ENCODE measurements around the gene TNK2. TPM values are rescaled to one million over a fixed set of nuclear protein-coding genes. Genes with fewer than 3 reads are reported as not detected.
"Not testable (repeated sequence)": the region's sequence is repeated elsewhere in the genome, so short reads cannot be mapped to it uniquely, and the experiment has no call there.

The TNK2 gene
- polyA plus RNA-seq = 10.6 to 21.4 TPM (median 15.8 TPM) in 3 replicates
- polyA plus RNA-seq (2011; ENCODE audit: low read depth) = 17.1 TPM
- 4.4 and 10.0 TPM in 2 replicates for polyA plus RNA-seq (2011; cell fraction: cytosol; rRNA removed)
- polyA plus RNA-seq (2011; cell fraction: nucleus; rRNA removed) = 56.7 and 70.6 TPM in 2 replicates
- polyA plus RNA-seq (2012; ENCODE audit: low replicate concordance) = 23.7 and 30.5 TPM in 2 replicates
- 24.1 to 62.9 TPM (median 26.8 TPM) in 3 replicates for polyA minus RNA-seq
- 24.0 TPM for polyA minus RNA-seq (2011; cell fraction: cytosol; rRNA and poly(A)+ RNA removed)
- 27.1 and 33.3 TPM in 2 replicates for polyA minus RNA-seq (2011; cell fraction: nucleus; rRNA and poly(A)+ RNA removed)

- no peak for FAIRE-seq
Measured at GRCh38 chr3:195907934-195908693, at the start of gene TNK2. Gene TNK2 (minus strand): TSS chr3:195908551. CDS start chr3:195888588, 19,963 bp downstream.

GRCh38 chr3:195956577-195956976 lies 48.2 kb upstream of the TNK2 start:
- dilution Hi-C loops (cut with MboI; ENCODE audit: extremely low pct_ligation_motif_present, low sequenced_read_pairs) = no loop called here
- Histone ChIP-seq H2AFZ (ENCODE audit: control insufficient read depth, low read length) (no peak overlapping the region), H3K4me3 (ENCODE audit: control insufficient read depth in 2 of 3, extremely low read depth in 1 of 3, insufficient read depth in 2 of 3, low read depth in 1 of 3, low read length in 3 of 3) (no peak overlapping the region), H3K4me1 (ENCODE audit: control insufficient read depth, extremely low read depth, insufficient read depth, low read length) (peaks cover 1% of the 10 kb centered on the region), H3K27me3 (ENCODE audit: control insufficient read depth, extremely low read depth, insufficient read depth, low read length) (no peaks in the 10 kb centered on the region), H3K9me3 (ENCODE audit: control insufficient read depth, low read depth, low read length) (no peaks in the 10 kb centered on the region), H3K79me2 (ENCODE audit: control insufficient read depth, insufficient read depth, low read length) (no peaks in the 10 kb centered on the region), H3K4me2 (ENCODE audit: control insufficient read depth, extremely low read depth, insufficient read depth, low read depth, low read length) (no peak overlapping the region), H3K27ac (ENCODE audit: control insufficient read depth, insufficient read depth, low read length) (no peak overlapping the region), H3K9ac (ENCODE audit: control insufficient read depth, extremely low read depth, insufficient read depth, low read length) (no peak overlapping the region), H4K20me1 (ENCODE audit: control insufficient read depth, extremely low read depth, insufficient read depth, low read length) (no peaks in the 10 kb centered on the region), H3K9me1 (ENCODE audit: control insufficient read depth, extremely low read depth, insufficient read depth, low read length) (no peaks in the 10 kb centered on the region), H3K36me3 (ENCODE audit: control insufficient read depth in 2 of 2, extremely low read depth in 1 of 2, insufficient read depth in 2 of 2, low read length in 2 of 2) (peaks cover 4% of the 10 kb centered on the region in 2 experiments)
- TF ChIP-seq EZH2 (IDR thresholded peaks at IDR 0.05; ENCODE audit: low read length) (no peak), CTCF (optimal IDR thresholded peaks at IDR 0.05 in 1 of 3, IDR thresholded peaks at IDR 0.05 in 1 of 3, conservative IDR thresholded peaks at IDR 0.05 in 1 of 3; ENCODE audit: extremely low read depth in 1 of 3, insufficient read depth in 2 of 3, low read length in 3 of 3) (no peak)
- DNase-seq (ENCODE audit: low read depth, low spot score) (no peak), FAIRE-seq (no peak)

More at GRCh38 chr3:195907934-195908693, at the start of gene TNK2:
- Histone ChIP-seq H3K4me1 (ENCODE audit: control insufficient read depth, extremely low read depth, insufficient read depth, low read length) (peaks cover 59% of the 10 kb centered on the region), H4K20me1 (ENCODE audit: control insufficient read depth, extremely low read depth, insufficient read depth, low read length) (peaks cover 11% of the 10 kb centered on the region), H3K4me3 (ENCODE audit: control insufficient read depth in 2 of 3, extremely low read depth in 1 of 3, insufficient read depth in 2 of 3, low read depth in 1 of 3, low read length in 3 of 3) (peak within 1 kb of the TSS; percentile 62 to 79 (median 76)), H3K9me1 (ENCODE audit: control insufficient read depth, extremely low read depth, insufficient read depth, low read length) (peaks cover 3% of the 10 kb centered on the region), H2AFZ (ENCODE audit: control insufficient read depth, low read length) (peak within 1 kb of the TSS; percentile 50), H3K27me3 (ENCODE audit: control insufficient read depth, extremely low read depth, insufficient read depth, low read length) (no peaks in the 10 kb centered on the region), H3K4me2 (ENCODE audit: control insufficient read depth, extremely low read depth, insufficient read depth, low read depth, low read length) (peak within 1 kb of the TSS; percentile 92), H3K36me3 (ENCODE audit: control insufficient read depth in 2 of 2, extremely low read depth in 1 of 2, insufficient read depth in 2 of 2, low read length in 2 of 2) (no peaks in the 10 kb centered on the region), H3K27ac (ENCODE audit: control insufficient read depth, insufficient read depth, low read length) (peak within 1 kb of the TSS; percentile 82), H3K9ac (ENCODE audit: control insufficient read depth, extremely low read depth, insufficient read depth, low read length) (peak within 1 kb of the TSS; percentile 71), H3K79me2 (ENCODE audit: control insufficient read depth, insufficient read depth, low read length) (peaks cover 55% of the 10 kb centered on the region), H3K9me3 (ENCODE audit: control insufficient read depth, low read depth, low read length) (no peaks in the 10 kb centered on the region)
- no peak for DNase-seq (ENCODE audit: low read depth, low spot score)
- TF ChIP-seq CTCF (optimal IDR thresholded peaks at IDR 0.05 in 1 of 3, IDR thresholded peaks at IDR 0.05 in 1 of 3, conservative IDR thresholded peaks at IDR 0.05 in 1 of 3; ENCODE audit: extremely low read depth in 1 of 3, insufficient read depth in 2 of 3, low read length in 3 of 3) = no peak
- TF ChIP-seq EZH2 (IDR thresholded peaks at IDR 0.05; ENCODE audit: low read length) = no peak
- dilution Hi-C loops (cut with MboI; ENCODE audit: extremely low pct_ligation_motif_present, low sequenced_read_pairs) = no loop called here

GRCh38 chr3:195955416-195955841 lies 47.1 kb upstream of the TNK2 start:
- H3K79me2 ChIP-seq (ENCODE audit: control insufficient read depth, insufficient read depth, low read length); H3K27me3 ChIP-seq (ENCODE audit: control insufficient read depth, extremely low read depth, insufficient read depth, low read length); H3K9ac ChIP-seq (ENCODE audit: control insufficient read depth, extremely low read depth, insufficient read depth, low read length); H3K9me3 ChIP-seq (ENCODE audit: control insufficient read depth, low read depth, low read length); H3K27ac ChIP-seq (ENCODE audit: control insufficient read depth, insufficient read depth, low read length); H3K4me3 ChIP-seq (ENCODE audit: control insufficient read depth in 2 of 3, extremely low read depth in 1 of 3, insufficient read depth in 2 of 3, low read depth in 1 of 3, low read length in 3 of 3); dilution Hi-C loops (cut with MboI; ENCODE audit: extremely low pct_ligation_motif_present, low sequenced_read_pairs); DNase-seq (ENCODE audit: low read depth, low spot score); FAIRE-seq; H3K4me1 ChIP-seq (ENCODE audit: control insufficient read depth, extremely low read depth, insufficient read depth, low read length); H3K36me3 ChIP-seq (ENCODE audit: control insufficient read depth in 2 of 2, extremely low read depth in 1 of 2, insufficient read depth in 2 of 2, low read length in 2 of 2); H4K20me1 ChIP-seq (ENCODE audit: control insufficient read depth, extremely low read depth, insufficient read depth, low read length); H3K9me1 ChIP-seq (ENCODE audit: control insufficient read depth, extremely low read depth, insufficient read depth, low read length); H2AFZ ChIP-seq (ENCODE audit: control insufficient read depth, low read length): not testable (repeated sequence)
- H3K4me2 ChIP-seq (ENCODE audit: control insufficient read depth, extremely low read depth, insufficient read depth, low read depth, low read length) = peak overlapping the region; percentile 27

Measured in keratinocyte (primary cell).